Caco-2 (cell line): ENCODE data around the gene NACC1. TPM values are rescaled to one million over a fixed set of nuclear protein-coding genes. Genes with fewer than 3 reads are reported as not detected.

Experiments used
- BruUV-seq: library from RNA; stranded (reverse); fragments of 400-500 nt; replicated peaks from 2 replicates; lab custom pipeline; 2021; lab: Mats Ljungman, UMichigan
- CTCF ChIA-PET: fragments of 300-600 bp; sonication (Branson Sonifier 250); formaldehyde crosslinking; loops from one replicate; lab custom pipeline; 2022; ENCODE audit warnings: antibody characterized with exemption; lab: Charles Lee
- POLR2A ChIA-PET: fragments of 300-600 bp; sonication (Branson Sonifier 250); formaldehyde crosslinking; loops from one replicate; lab custom pipeline; 2022; ENCODE audit warnings: antibody characterized with exemption; lab: Charles Lee
- DNase-seq, 2 experiments: peaks; one replicate each; pipeline versions ENCODE4 v3.0.0 to v3.0.0-alpha.2; 2020 to 2022
- H3K27me3 ChIP-seq: replicated peaks from 2 replicates; pipeline ENCODE4 v1.6.0; 2011; ENCODE audit warnings: low read length; ENCODE audit not compliant: control insufficient read depth, insufficient read depth
- H3K36me3 ChIP-seq: 2 replicates; pipeline ENCODE4 v1.5.1; 2011; ENCODE audit warnings: low read length; ENCODE audit not compliant: control insufficient read depth, insufficient read depth
- H3K4me1 ChIP-seq: fragments of 250-450 bp; sonication (Bioruptor Pico); 2 replicates; pipeline ENCODE4 v1.5.1; 2020; ENCODE audit warnings: mild to moderate bottlenecking
- H3K4me3 ChIP-seq: 2 replicates; pipeline ENCODE4 v1.5.1; 2011; ENCODE audit warnings: low read depth, mild to moderate bottlenecking, control low read depth, low read length
- H3K9me3 ChIP-seq: fragments of 250-450 bp; sonication (Bioruptor Pico); 2 replicates; pipeline ENCODE4 v1.5.1; 2020; ENCODE audit warnings: mild to moderate bottlenecking, moderate library complexity
- H3K27ac Mint-ChIP-seq: one replicate; pipeline ENCODE4 v1.8.0; 2022; ENCODE audit warnings: mixed read lengths; ENCODE audit not compliant: unreplicated experiment
- H3K27me3 Mint-ChIP-seq: one replicate; pipeline ENCODE4 v1.8.0; 2022; ENCODE audit warnings: mixed read lengths; ENCODE audit not compliant: insufficient read depth, unreplicated experiment
- H3K36me3 Mint-ChIP-seq: one replicate; pipeline ENCODE4 v1.8.0; 2022; ENCODE audit warnings: mild to moderate bottlenecking, mixed read lengths; ENCODE audit not compliant: insufficient read depth, unreplicated experiment
- H3K4me1 Mint-ChIP-seq: one replicate; pipeline ENCODE4 v1.8.0; 2022; ENCODE audit warnings: low read depth, mixed read lengths; ENCODE audit not compliant: unreplicated experiment
- H3K4me3 Mint-ChIP-seq: one replicate; pipeline ENCODE4 v1.8.0; 2022; ENCODE audit warnings: mild to moderate bottlenecking, moderate library complexity, mixed read lengths; ENCODE audit not compliant: unreplicated experiment
- H3K9me3 Mint-ChIP-seq: one replicate; pipeline ENCODE4 v1.8.0; 2022; ENCODE audit warnings: mixed read lengths; ENCODE audit not compliant: unreplicated experiment
- intact Hi-C: fragments of 100-400 bp; cut with micrococcal nuclease; formaldehyde crosslinking; loops from one replicate; pipeline ENCODE4 v1.10.0; 2022; ENCODE audit not compliant: unreplicated experiment
- total RNA-seq: library from RNA; stranded (reverse); gene quantifications from 2 replicates; pipeline ENCODE4 v1.2.3, GENCODE V29; 2022
- TF ChIP-seq, protein P1 (sequence below), 2 experiments: fragments of 200-600 bp in 1 of 2; IDR thresholded peaks; 1 replicate in 1 of 2; 2 replicates in 1 of 2; pipeline versions ENCODE4 v1.5.1 to v1.8.0; 2011 to 2022; ENCODE audit warnings: antibody characterized with exemption in 1 of 2, control low read depth in 1 of 2, inconsistent platforms in 1 of 2, low read depth in 1 of 2, low read length in 1 of 2, mild to moderate bottlenecking in 1 of 2, moderate library complexity in 1 of 2; ENCODE audit not compliant: insufficient read depth in 1 of 2, severe bottlenecking in 1 of 2, unreplicated experiment in 1 of 2

Gene NACC1
- total RNA-seq, 1 experiment from 2014 or later = 89.6 TPM

DNA sequence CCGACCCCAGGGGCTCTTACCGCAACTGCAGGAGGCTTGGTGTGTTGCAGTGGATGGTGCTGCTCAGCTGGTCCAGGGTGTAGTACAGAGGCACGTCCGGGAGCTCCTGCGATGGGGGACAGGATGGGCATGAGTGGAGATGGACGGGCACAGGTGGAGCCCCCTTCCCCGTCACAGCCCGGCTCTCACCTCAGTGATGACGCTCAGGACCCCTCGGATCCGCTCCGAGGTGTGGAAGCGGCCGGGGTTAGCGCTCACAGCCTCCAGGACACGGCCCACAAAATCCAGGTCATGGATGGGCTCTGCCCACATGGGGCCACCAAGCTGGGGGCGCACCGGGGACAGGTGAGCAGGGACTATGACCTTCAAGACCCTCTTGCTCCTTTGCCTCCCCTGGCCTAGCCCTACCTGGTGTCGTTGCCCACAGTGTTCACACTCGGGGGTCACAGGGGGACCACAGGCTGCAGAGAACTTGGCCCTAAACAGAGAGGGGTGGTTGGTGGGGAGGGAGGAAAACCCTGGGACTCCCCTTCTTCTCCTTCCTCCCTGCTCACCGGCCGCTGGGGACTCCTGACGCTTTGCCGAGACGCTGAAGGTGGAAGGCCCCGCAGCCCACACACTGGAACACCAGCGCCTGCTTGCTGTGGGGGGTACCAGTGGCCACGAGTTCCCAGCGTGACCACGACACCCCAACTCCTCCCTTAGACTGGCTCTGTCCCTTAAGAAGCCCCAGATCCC, 8.5 kb upstream of the NACC1 start:
- ChIA-PET CTCF (interaction anchor here (0.6 to 1.2 kb wide), 2 partner anchors 132 to 144 kb away, joined by 3 to 4 read pairs; no protein-coding TSS in a partner anchor), POLR2A (no interaction called here)
- no peaks in the 10 kb centered on the region for H3K9me3 ChIP-seq
- no peak overlapping the region for H3K4me3 ChIP-seq
- no peaks in the 10 kb centered on the region for H3K4me1 ChIP-seq
- no TSS peak for BruUV-seq
- Mint-ChIP-seq H3K27ac (no peak overlapping the region), H3K4me1 (no peaks in the 10 kb centered on the region), H3K27me3 (no peaks in the 10 kb centered on the region), H3K4me3 (no peak overlapping the region), H3K9me3 (no peaks in the 10 kb centered on the region), H3K36me3 (peaks cover 24% of the 10 kb centered on the region)
- no peaks in the 10 kb centered on the region for H3K27me3 ChIP-seq
- TF ChIP-seq, protein P1, sequence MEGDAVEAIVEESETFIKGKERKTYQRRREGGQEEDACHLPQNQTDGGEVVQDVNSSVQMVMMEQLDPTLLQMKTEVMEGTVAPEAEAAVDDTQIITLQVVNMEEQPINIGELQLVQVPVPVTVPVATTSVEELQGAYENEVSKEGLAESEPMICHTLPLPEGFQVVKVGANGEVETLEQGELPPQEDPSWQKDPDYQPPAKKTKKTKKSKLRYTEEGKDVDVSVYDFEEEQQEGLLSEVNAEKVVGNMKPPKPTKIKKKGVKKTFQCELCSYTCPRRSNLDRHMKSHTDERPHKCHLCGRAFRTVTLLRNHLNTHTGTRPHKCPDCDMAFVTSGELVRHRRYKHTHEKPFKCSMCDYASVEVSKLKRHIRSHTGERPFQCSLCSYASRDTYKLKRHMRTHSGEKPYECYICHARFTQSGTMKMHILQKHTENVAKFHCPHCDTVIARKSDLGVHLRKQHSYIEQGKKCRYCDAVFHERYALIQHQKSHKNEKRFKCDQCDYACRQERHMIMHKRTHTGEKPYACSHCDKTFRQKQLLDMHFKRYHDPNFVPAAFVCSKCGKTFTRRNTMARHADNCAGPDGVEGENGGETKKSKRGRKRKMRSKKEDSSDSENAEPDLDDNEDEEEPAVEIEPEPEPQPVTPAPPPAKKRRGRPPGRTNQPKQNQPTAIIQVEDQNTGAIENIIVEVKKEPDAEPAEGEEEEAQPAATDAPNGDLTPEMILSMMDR (IDR thresholded peaks at IDR 0.05; ENCODE audit: insufficient read depth in 1 of 2, low read depth in 1 of 2, low read length in 1 of 2, severe bottlenecking in 1 of 2, unreplicated experiment in 1 of 2) = no peak
- H3K36me3 ChIP-seq = no peaks in the 10 kb centered on the region
- DNase-seq = no peak
- intact Hi-C loops = no loop called here

DNA sequence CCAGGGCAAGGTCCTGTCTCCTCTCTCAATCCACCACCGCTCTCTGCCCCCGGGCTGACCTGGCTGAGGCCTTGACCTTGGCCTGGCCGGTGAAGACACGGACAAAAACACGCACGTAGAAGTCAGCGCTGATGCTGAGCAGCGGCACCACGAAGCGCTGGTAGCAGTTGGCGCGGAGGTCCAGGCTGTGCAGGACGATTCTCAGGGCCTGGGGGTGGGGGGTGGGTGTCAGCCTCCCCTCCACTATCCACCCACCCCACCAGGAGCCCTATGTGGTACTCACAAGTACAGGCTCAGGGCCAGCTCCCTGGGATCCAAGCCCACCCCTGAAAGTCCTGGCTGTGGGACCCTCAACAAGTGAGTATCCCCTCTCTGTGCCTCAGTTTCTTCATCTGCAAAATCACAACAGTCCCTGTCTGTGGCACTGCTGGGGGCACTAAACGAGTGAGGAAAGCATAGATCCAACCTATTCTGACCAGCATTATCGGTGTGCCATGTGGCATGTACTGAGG, 7.9 kb upstream of the NACC1 start:
- no TSS peak for BruUV-seq
- ChIA-PET CTCF (no interaction called here), POLR2A (no interaction called here)
- TF ChIP-seq, protein P1 (IDR thresholded peaks at IDR 0.05; ENCODE audit: insufficient read depth in 1 of 2, low read depth in 1 of 2, low read length in 1 of 2, severe bottlenecking in 1 of 2, unreplicated experiment in 1 of 2) = no peak
- Histone ChIP-seq H3K27me3 (no peaks in the 10 kb centered on the region), H3K4me1 (no peaks in the 10 kb centered on the region), H3K4me3 (no peak overlapping the region), H3K36me3 (no peaks in the 10 kb centered on the region), H3K9me3 (no peaks in the 10 kb centered on the region)
- H3K36me3 Mint-ChIP-seq = peaks cover 21% of the 10 kb centered on the region
- intact Hi-C loops = no loop called here
- no peak overlapping the region for H3K4me3 Mint-ChIP-seq
- DNase-seq = no peak
- H3K4me1 Mint-ChIP-seq = no peaks in the 10 kb centered on the region
- H3K27me3 Mint-ChIP-seq = no peaks in the 10 kb centered on the region
- no peak overlapping the region for H3K27ac Mint-ChIP-seq
- H3K9me3 Mint-ChIP-seq = no peaks in the 10 kb centered on the region

DNA sequence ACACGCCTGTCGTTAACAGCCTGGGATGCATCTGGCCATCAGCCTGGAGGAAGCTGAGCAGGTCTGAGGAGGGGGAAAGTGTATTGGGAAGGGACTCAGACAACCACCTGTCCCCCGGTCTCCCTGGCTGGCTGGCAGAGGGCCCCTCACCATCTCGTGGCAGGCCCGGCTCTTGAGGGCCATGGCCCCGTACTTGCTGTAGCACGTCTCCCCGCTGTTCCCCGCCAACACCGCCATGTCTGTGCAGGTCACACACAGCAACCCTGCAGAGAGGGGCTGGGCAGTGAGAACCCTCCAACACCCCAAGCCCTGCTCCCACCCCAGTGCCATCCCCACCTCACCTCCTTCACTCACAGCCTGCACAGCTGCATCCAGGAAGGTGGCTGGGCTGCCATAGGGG, 5.5 kb upstream of the NACC1 start:
- intact Hi-C loops = no loop called here
- TF ChIP-seq, protein P1 (IDR thresholded peaks at IDR 0.05; ENCODE audit: insufficient read depth in 1 of 2, low read depth in 1 of 2, low read length in 1 of 2, severe bottlenecking in 1 of 2, unreplicated experiment in 1 of 2) = no peak
- H3K27me3 ChIP-seq = no peaks in the 10 kb centered on the region
- H3K4me3 Mint-ChIP-seq = no peak overlapping the region
- H3K4me3 ChIP-seq = no peak overlapping the region
- ChIA-PET POLR2A (no interaction called here), CTCF (no interaction called here)
- no peak for DNase-seq
- H3K36me3 Mint-ChIP-seq = peaks cover 26% of the 10 kb centered on the region
- BruUV-seq = no TSS peak
- H3K9me3 Mint-ChIP-seq = no peaks in the 10 kb centered on the region
- no peaks in the 10 kb centered on the region for H3K27me3 Mint-ChIP-seq
- H3K9me3 ChIP-seq = no peaks in the 10 kb centered on the region
- no peaks in the 10 kb centered on the region for H3K36me3 ChIP-seq
- H3K27ac Mint-ChIP-seq = no peak overlapping the region
- peaks cover 6% of the 10 kb centered on the region for H3K4me1 Mint-ChIP-seq
- no peaks in the 10 kb centered on the region for H3K4me1 ChIP-seq
